ENCODE data around the gene PPP1R3C. TPM values are rescaled to one million over a fixed set of nuclear protein-coding genes. Genes with fewer than 3 reads are reported as not detected.
A peak's percentile ranks its signal among the peaks of the same experiment; 100 is the strongest.

Gene PPP1R3C
- total and polyA plus RNA-seq, 9 donors, result 2.9 to 42.3 (median 16.7) TPM

DNA sequence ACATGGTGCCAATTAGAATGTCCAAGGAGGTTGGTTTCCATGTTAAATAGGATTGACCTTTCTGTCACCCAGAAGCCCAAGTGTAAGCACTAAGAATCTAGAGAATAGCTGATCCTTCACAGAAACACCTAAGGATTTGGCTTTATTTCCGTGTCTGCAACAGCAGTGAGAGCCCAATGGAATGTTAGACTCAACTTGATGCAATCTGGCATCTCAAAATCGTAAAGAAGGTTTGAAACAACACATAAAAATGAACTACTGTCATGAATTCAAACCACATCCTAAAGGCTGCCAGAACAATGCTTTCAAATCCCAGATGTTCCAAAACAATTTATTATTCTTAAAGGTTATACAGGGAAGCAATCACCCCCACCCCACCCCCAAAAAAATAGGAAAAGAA is 18.6 kb downstream of the PPP1R3C start:
- H3K36me3 ChIP-seq, result no peaks in the 10 kb centered on the region
- WGBS, 3 donors, result 47 to 67% (median 67%) methylated on average over 2 of the region's 2 CpGs
- TF ChIP-seq, protein P1, sequence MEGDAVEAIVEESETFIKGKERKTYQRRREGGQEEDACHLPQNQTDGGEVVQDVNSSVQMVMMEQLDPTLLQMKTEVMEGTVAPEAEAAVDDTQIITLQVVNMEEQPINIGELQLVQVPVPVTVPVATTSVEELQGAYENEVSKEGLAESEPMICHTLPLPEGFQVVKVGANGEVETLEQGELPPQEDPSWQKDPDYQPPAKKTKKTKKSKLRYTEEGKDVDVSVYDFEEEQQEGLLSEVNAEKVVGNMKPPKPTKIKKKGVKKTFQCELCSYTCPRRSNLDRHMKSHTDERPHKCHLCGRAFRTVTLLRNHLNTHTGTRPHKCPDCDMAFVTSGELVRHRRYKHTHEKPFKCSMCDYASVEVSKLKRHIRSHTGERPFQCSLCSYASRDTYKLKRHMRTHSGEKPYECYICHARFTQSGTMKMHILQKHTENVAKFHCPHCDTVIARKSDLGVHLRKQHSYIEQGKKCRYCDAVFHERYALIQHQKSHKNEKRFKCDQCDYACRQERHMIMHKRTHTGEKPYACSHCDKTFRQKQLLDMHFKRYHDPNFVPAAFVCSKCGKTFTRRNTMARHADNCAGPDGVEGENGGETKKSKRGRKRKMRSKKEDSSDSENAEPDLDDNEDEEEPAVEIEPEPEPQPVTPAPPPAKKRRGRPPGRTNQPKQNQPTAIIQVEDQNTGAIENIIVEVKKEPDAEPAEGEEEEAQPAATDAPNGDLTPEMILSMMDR (IDR thresholded peaks at IDR 0.05), result no peak
- TF ChIP-seq EP300 (IDR thresholded peaks at IDR 0.05) (no peak), POLR2A (IDR thresholded peaks at IDR 0.05) (no peak)
- H3K4me1 ChIP-seq (ENCODE audit: insufficient read depth), result peaks cover 4% of the 10 kb centered on the region
- no peaks in the 10 kb centered on the region for H3K27me3 ChIP-seq
- DNase-seq, result no peak
- H3K9me3 ChIP-seq, result no peaks in the 10 kb centered on the region
- no peak overlapping the region for H3K27ac ChIP-seq
- H3K4me3 ChIP-seq, result no peak overlapping the region
- intact Hi-C loops (cut with DNase I), result no loop called here

DNA sequence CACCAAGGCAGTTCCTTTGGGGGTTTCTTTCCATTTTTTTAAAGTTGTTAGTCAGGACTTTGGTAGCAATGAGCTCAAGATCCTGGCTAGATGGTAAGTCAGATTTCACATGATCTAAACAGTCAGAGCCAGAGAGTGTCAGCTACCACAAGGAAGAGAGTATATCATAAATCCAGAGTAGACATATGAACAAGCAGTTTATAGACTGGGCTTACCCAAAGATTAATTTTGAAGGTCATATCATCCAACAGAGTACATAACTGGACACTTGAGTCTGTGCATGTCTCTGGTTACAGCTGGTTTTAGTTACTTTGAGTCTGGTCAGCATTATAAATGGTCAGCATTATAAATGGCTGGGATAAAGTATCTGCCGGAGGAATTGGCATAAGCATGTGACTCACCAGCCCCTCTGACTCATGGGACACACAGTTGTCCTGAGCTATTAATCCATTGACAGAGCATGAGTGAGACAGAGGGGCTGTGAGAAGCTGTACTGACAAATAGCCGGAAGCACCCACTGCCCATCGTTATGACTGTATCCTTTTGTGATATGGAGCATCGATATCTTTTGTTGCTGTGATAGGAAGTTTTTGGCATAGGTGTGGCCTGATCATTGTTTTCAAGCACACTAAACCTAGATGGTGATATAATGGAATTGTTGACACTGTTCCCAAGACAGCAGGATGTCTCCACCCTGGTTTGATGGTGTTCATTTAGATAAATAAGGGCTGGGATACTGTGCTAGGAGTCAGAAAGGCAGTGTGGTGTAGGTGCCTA is 19.3 kb downstream of the PPP1R3C start:
- no peak for DNase-seq
- Histone ChIP-seq H3K4me1 (ENCODE audit: insufficient read depth) (peaks cover 6% of the 10 kb centered on the region), H3K36me3 (no peaks in the 10 kb centered on the region), H3K9me3 (no peaks in the 10 kb centered on the region), H3K27me3 (no peaks in the 10 kb centered on the region), H3K4me3 (no peak overlapping the region), H3K27ac (no peak overlapping the region)
- intact Hi-C loops (cut with DNase I), result no loop called here
- 65 to 75% (median 74%) methylated on average over 4 of the region's 4 CpGs for WGBS, 3 donors
- no peak for TF ChIP-seq EP300 (IDR thresholded peaks at IDR 0.05)
- no peak for TF ChIP-seq POLR2A (IDR thresholded peaks at IDR 0.05)
- TF ChIP-seq, protein P1 (IDR thresholded peaks at IDR 0.05), result no peak

GRCh38 chr10:91610919-91611318 is 22.0 kb downstream of the PPP1R3C start:
- TF ChIP-seq, protein P1 (IDR thresholded peaks at IDR 0.05), result no peak
- TF ChIP-seq POLR2A (IDR thresholded peaks at IDR 0.05) (no peak), EP300 (IDR thresholded peaks at IDR 0.05) (no peak)
- 78 to 85% (median 83%) methylated on average over 1 of the region's 1 CpG for WGBS, 3 donors
- Histone ChIP-seq H3K4me3 (no peak overlapping the region), H3K27me3 (no peaks in the 10 kb centered on the region), H3K9me3 (no peaks in the 10 kb centered on the region), H3K36me3 (no peaks in the 10 kb centered on the region), H3K4me1 (ENCODE audit: insufficient read depth) (peaks cover 18% of the 10 kb centered on the region), H3K27ac (peak overlapping the region in 1 of 2 donors; percentile 42)
- DNase-seq, result no peak
- intact Hi-C loops (cut with DNase I), result no loop called here

GRCh38 chr10:91610444-91610843 is 22.4 kb downstream of the PPP1R3C start:
- peaks cover 18% of the 10 kb centered on the region for H3K4me1 ChIP-seq (ENCODE audit: insufficient read depth)
- 53 to 58% (median 57%) methylated on average over 4 of the region's 4 CpGs for WGBS, 3 donors
- TF ChIP-seq EP300 (IDR thresholded peaks at IDR 0.05) (no peak), POLR2A (IDR thresholded peaks at IDR 0.05) (no peak)
- TF ChIP-seq, protein P1 (IDR thresholded peaks at IDR 0.05), result no peak
- no peak overlapping the region for H3K4me3 ChIP-seq
- H3K27me3 ChIP-seq, result no peaks in the 10 kb centered on the region
- intact Hi-C loops (cut with DNase I), result no loop called here
- no peaks in the 10 kb centered on the region for H3K36me3 ChIP-seq
- no peak overlapping the region for H3K27ac ChIP-seq
- no peaks in the 10 kb centered on the region for H3K9me3 ChIP-seq
- no peak for DNase-seq
